ENCODE data around the gene VMAC. TPM values are rescaled to one million over a fixed set of nuclear protein-coding genes. Genes with fewer than 3 reads are reported as not detected.

The VMAC gene
- total and polyA plus RNA-seq, 2 donors (not counting 3 experiments of a cell fraction or from before 2014, with no cell fraction given), result 4.7 to 6.9 TPM

DNA sequence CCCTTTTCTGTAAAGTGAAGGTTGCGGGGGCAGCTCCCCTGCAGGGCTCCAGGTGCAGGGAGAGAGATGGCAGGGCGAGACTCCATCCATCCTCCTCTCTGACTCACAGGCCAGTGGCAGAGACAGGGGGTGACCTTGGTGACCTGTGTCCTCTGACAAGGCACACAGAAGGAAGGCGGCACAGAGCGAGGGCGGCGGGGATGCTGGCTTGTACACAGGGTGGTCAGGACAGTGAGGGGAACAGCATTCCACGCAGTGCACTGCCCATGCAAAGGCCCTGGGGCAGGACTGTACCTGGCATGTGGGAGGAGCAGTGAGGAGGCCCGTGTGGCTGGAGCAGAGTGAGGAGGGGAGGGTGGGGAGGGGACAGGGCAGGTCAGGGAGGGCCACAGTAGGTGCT, 8.8 kb upstream of the VMAC start:
- FAIRE-seq (no peak), DNase-seq (ENCODE audit: low read depth, low spot score) (no peak)
- dilution Hi-C loops (cut with MboI; ENCODE audit: extremely low pct_ligation_motif_present, low sequenced_read_pairs) (no loop called here), intact Hi-C loops (cut with micrococcal nuclease) (no loop called here)
- Histone ChIP-seq H3K9me1 (replicated peaks; ENCODE audit: control insufficient read depth, extremely low read depth, insufficient read depth, low read length) (no peaks in the 10 kb centered on the region), H3K9me3 (replicated peaks; ENCODE audit: control insufficient read depth, insufficient read depth, low read length) (no peaks in the 10 kb centered on the region), H3K9ac (replicated peaks; ENCODE audit: extremely low read depth, insufficient read depth, low read length) (no peak overlapping the region), H3K79me2 (ENCODE audit: control insufficient read depth, insufficient read depth, low read length) (peaks cover 16% of the 10 kb centered on the region), H2AFZ (ENCODE audit: low read depth, low read length) (no peak overlapping the region), H3K4me2 (ENCODE audit: insufficient read depth, low read length) (no peak overlapping the region), H3K27ac (ENCODE audit: insufficient read depth, low read depth, low read length) (no peak overlapping the region), H3K4me1 (ENCODE audit: control insufficient read depth, extremely low read depth, insufficient read depth, low read length) (peaks cover 19% of the 10 kb centered on the region), H3K27me3 (ENCODE audit: control insufficient read depth in 2 of 2, insufficient read depth in 2 of 2, low read length in 2 of 2) (no peaks in the 10 kb centered on the region), H3K36me3 (ENCODE audit: control insufficient read depth in 2 of 2, extremely low read depth in 1 of 2, insufficient read depth in 2 of 2, low read length in 2 of 2) (peaks cover 0 to 15% of the 10 kb centered on the region in 2 experiments), H3K4me3 (replicated peaks in 1 of 3; ENCODE audit: insufficient read depth in 1 of 3, low read depth in 1 of 3, low read length in 3 of 3) (no peak overlapping the region), H4K20me1 (replicated peaks; ENCODE audit: control insufficient read depth, extremely low read depth, insufficient read depth, low read length) (no peaks in the 10 kb centered on the region)
- TF ChIP-seq, protein P1, sequence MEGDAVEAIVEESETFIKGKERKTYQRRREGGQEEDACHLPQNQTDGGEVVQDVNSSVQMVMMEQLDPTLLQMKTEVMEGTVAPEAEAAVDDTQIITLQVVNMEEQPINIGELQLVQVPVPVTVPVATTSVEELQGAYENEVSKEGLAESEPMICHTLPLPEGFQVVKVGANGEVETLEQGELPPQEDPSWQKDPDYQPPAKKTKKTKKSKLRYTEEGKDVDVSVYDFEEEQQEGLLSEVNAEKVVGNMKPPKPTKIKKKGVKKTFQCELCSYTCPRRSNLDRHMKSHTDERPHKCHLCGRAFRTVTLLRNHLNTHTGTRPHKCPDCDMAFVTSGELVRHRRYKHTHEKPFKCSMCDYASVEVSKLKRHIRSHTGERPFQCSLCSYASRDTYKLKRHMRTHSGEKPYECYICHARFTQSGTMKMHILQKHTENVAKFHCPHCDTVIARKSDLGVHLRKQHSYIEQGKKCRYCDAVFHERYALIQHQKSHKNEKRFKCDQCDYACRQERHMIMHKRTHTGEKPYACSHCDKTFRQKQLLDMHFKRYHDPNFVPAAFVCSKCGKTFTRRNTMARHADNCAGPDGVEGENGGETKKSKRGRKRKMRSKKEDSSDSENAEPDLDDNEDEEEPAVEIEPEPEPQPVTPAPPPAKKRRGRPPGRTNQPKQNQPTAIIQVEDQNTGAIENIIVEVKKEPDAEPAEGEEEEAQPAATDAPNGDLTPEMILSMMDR (IDR thresholded peaks at IDR 0.05; ENCODE audit: extremely low read depth in 1 of 2, insufficient read depth in 1 of 2, low read depth in 1 of 2, low read length in 2 of 2), result no peak
- no peak for TF ChIP-seq FOS (IDR thresholded peaks at IDR 0.05; ENCODE audit: borderline replicate concordance, insufficient read depth, low read length)
- no peak for TF ChIP-seq MAX (IDR thresholded peaks at IDR 0.05; ENCODE audit: insufficient read depth, insufficient read length)
- TF ChIP-seq POLR2AphosphoS5 (IDR thresholded peaks at IDR 0.05; ENCODE audit: insufficient read depth, low read depth, low read length), result no peak
- TF ChIP-seq EZH2 (IDR thresholded peaks at IDR 0.05; ENCODE audit: borderline replicate concordance, low read depth, low read length, severe bottlenecking), result no peak
- TF ChIP-seq GATA2 (IDR thresholded peaks at IDR 0.05; ENCODE audit: insufficient read depth, insufficient read length, low read depth, low read length), result no peak
- TF ChIP-seq POLR2A (IDR thresholded peaks at IDR 0.05; ENCODE audit: low read depth, low read length), result no peak
- no peak for TF ChIP-seq MYC (IDR thresholded peaks at IDR 0.05; ENCODE audit: low read depth, low read length)
- TF ChIP-seq JUN (IDR thresholded peaks at IDR 0.05; ENCODE audit: borderline replicate concordance, insufficient read depth, insufficient read length, low read depth), result no peak
- ChIA-PET POLR2A (no interaction called here), CTCF (interaction anchor here (1.1 kb wide), 2 partner anchors 92 to 122 kb away, joined by 3 to 5 read pairs; no protein-coding TSS in a partner anchor)
- no TSS peak for BruUV-seq (replicated peaks)
